Memory B cell (primary cell): ENCODE measurements around the gene PTPRM.

Experiments
- ATAC-seq: fragments of 150-1000 bp; cut with Tn5 transposase; 2 replicates; pipeline ENCODE4 v1.10.0; 2021; ENCODE audit warnings: low read depth, mild to moderate bottlenecking, moderate library complexity
- DNase-seq, 2 donors: peaks; one replicate each; pipeline ENCODE4 v3.0.0; 2022; ENCODE audit warnings: low spot score in 2 of 2
- H3K27ac Mint-ChIP-seq: one replicate; pipeline ENCODE4 v1.8.0; 2022; ENCODE audit warnings: mild to moderate bottlenecking, moderate library complexity, mixed read lengths
- H3K27me3 Mint-ChIP-seq: one replicate; pipeline ENCODE4 v1.8.0; 2022; ENCODE audit warnings: mixed read lengths
- H3K36me3 Mint-ChIP-seq: one replicate; pipeline ENCODE4 v1.8.0; 2022; ENCODE audit warnings: mild to moderate bottlenecking, mixed read lengths
- H3K4me1 Mint-ChIP-seq: one replicate; pipeline ENCODE4 v1.8.0; 2022; ENCODE audit warnings: mixed read lengths
- H3K4me3 Mint-ChIP-seq: one replicate; pipeline ENCODE4 v1.8.0; 2022; ENCODE audit warnings: mild to moderate bottlenecking, moderate library complexity, mixed read lengths
- H3K9me3 Mint-ChIP-seq: one replicate; pipeline ENCODE4 v1.8.0; 2022; ENCODE audit warnings: mixed read lengths

PTPRM gene

GRCh38 chr18:7974200-7974874 lies 407.2 kb downstream of the PTPRM start:
- Mint-ChIP-seq H3K9me3 (no peaks in the 10 kb centered on the region), H3K27me3 (no peaks in the 10 kb centered on the region), H3K27ac (no peak overlapping the region), H3K4me3 (no peak overlapping the region), H3K36me3 (no peaks in the 10 kb centered on the region), H3K4me1 (no peaks in the 10 kb centered on the region)
- ATAC-seq, result no peak
- DNase-seq, result no peak

DNA sequence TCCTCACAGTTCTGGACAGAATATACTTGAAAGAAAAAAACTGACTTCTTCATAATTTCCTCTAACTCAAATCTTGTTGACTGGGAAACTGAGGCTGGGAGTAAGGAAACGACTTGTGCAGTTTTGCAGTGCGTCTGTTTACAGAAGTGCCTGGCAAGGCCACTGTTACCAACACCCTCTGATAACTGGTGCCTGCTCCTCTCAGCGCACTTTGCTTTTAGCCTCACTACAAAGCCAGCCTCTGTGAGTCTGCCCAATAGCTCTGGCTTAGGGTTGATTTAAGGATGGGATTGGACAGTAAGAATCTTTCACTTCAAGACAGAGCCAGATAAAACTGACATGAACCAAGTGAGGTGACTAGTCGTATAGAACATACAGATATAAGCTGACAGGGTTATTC lies 410.8 kb downstream of the PTPRM start:
- Mint-ChIP-seq H3K27ac (no peak overlapping the region), H3K9me3 (peaks cover 3% of the 10 kb centered on the region), H3K4me3 (no peak overlapping the region), H3K27me3 (no peaks in the 10 kb centered on the region), H3K4me1 (no peaks in the 10 kb centered on the region), H3K36me3 (no peaks in the 10 kb centered on the region)
- DNase-seq (no peak), ATAC-seq (no peak)

DNA sequence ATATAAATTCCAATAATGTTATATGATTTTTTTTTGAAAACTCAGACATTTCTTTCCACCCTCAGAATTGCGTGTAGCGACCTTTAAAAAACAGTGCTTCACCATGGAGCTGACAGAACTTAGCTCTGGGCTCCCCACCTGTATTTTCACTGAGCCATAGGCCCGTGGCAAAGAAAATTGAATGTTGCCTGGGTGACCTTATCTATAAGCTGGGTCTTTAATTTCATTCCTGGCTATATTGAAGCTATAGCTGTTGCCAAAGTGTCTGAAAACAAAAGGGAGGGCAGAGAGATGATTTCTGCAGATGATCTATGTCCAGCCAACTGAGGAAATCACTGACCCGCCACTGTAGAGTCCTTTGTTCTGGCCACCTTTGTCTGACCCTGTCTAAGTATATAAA lies 411.7 kb downstream of the PTPRM start:
- Mint-ChIP-seq H3K36me3 (no peaks in the 10 kb centered on the region), H3K4me3 (no peak overlapping the region), H3K27ac (no peak overlapping the region), H3K4me1 (no peaks in the 10 kb centered on the region), H3K27me3 (no peaks in the 10 kb centered on the region), H3K9me3 (peaks cover 3% of the 10 kb centered on the region)
- no peak for DNase-seq
- no peak for ATAC-seq

DNA sequence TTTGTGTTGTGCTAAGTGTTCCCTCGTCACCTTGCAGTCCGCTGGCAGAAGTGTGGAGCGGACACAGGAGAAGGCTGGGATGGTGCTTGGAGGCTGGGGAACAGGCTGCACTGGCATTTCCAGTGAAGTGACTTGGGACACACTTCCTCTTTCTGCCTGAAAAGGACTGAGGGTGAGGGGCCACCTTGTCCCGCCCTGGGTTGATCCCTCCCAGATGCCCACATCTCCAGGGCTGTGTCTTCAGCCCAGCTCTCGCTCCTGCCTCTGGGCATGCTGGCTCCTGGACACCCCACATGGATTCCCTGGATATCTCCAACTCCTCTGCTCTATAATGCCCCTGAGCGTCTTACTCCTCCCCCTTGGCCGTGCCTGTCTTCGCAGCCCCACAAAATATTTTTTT lies 412.6 kb downstream of the PTPRM start:
- H3K4me3 Mint-ChIP-seq, result no peak overlapping the region

DNA sequence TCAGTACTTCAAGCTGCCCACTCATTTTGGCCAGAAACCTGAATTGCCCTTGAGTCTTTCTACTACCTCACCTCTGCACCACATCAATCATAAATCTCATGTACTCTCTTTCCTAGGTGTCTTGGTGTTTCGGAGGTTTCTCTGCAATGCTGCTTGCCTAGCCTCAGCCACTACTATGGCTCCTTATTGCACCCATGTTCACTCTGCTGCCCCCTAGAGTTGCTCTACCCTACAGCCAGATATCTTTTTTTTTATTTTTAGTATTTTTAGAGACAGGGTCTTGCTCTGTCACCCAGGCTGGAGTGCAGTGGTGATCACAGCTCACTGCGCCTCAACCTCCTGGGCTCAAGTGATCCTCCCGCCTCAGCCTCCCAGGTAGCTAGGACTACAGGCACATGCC lies 413.0 kb downstream of the PTPRM start:
- Mint-ChIP-seq H3K27ac (no peak overlapping the region), H3K4me3 (no peak overlapping the region), H3K36me3 (no peaks in the 10 kb centered on the region), H3K4me1 (no peaks in the 10 kb centered on the region), H3K27me3 (no peaks in the 10 kb centered on the region), H3K9me3 (peaks cover 3% of the 10 kb centered on the region)
- ATAC-seq (no peak), DNase-seq (no peak)

More for the DNA sequence above, 412.6 kb downstream of the PTPRM start:
- DNase-seq (no peak), ATAC-seq (no peak)
- Mint-ChIP-seq H3K27me3 (no peaks in the 10 kb centered on the region), H3K36me3 (no peaks in the 10 kb centered on the region), H3K27ac (no peak overlapping the region), H3K4me1 (no peaks in the 10 kb centered on the region), H3K9me3 (peaks cover 3% of the 10 kb centered on the region)

DNA sequence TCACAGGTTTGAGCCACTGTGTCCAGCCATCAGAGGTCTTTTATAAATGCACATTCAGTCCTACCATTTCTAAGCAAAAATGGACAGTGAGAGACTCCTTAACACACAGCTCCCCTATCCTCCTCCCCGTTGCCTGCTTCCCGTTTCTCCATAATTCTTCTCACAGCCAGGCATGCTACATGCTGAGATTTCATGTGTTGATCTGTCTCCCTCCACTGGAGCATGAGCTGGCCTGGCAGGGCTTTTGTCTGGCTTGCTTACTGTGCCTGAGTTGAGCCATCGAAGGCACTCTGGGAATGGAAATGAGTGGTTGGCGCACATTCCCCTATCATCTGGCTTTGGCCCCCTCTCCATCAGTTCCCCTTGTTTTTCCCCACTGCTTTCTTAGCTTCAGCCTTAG lies 413.5 kb downstream of the PTPRM start:
- H3K27me3 Mint-ChIP-seq, result no peaks in the 10 kb centered on the region
- H3K36me3 Mint-ChIP-seq, result no peaks in the 10 kb centered on the region
- H3K9me3 Mint-ChIP-seq, result peaks cover 3% of the 10 kb centered on the region
- no peak overlapping the region for H3K27ac Mint-ChIP-seq
- DNase-seq, result no peak
- no peak for ATAC-seq
- H3K4me1 Mint-ChIP-seq, result no peaks in the 10 kb centered on the region
- H3K4me3 Mint-ChIP-seq, result no peak overlapping the region

GRCh38 chr18:7982216-7982615 lies 415.1 kb downstream of the PTPRM start:
- Mint-ChIP-seq H3K4me3 (no peak overlapping the region), H3K36me3 (no peaks in the 10 kb centered on the region), H3K9me3 (peaks cover 5% of the 10 kb centered on the region), H3K27me3 (no peaks in the 10 kb centered on the region), H3K4me1 (no peaks in the 10 kb centered on the region), H3K27ac (no peak overlapping the region)
- DNase-seq (no peak), ATAC-seq (no peak)

DNA sequence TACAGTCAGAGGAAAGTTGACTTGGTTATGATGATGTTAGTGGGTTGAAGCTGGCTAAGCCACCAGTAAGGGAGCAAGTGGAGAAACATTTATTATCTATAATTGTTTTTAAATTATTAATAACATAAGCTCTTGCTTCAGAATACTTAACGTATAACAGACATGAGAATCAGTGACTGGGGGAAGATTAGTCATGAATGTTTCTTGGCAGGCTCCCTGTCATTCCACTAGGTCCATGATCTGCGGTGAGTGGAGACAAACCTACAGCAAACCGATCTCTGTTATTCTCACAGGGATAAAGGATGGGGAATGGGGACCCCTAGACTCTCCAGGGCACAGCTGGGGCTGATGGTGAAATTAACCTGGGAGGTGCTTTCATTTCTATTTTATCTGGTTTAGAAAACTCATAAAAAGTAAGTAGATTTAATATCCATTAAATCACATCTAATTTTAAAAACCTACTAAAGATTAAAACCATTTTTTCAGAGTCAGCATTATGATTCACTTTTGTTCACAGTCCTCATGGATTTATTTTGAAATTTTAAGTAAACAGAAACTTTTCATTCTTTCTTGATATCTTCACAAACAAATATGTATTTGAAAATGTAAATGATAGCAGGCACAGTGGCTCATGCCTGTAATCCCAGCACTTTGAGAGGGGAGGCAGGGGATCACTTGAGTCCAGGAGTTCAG lies 420.3 kb downstream of the PTPRM start:
- DNase-seq, result no peak
- Mint-ChIP-seq H3K27ac (no peak overlapping the region), H3K4me3 (no peak overlapping the region), H3K4me1 (no peaks in the 10 kb centered on the region), H3K9me3 (peaks cover 6% of the 10 kb centered on the region), H3K27me3 (peaks cover 1% of the 10 kb centered on the region), H3K36me3 (no peaks in the 10 kb centered on the region)
- no peak for ATAC-seq

DNA sequence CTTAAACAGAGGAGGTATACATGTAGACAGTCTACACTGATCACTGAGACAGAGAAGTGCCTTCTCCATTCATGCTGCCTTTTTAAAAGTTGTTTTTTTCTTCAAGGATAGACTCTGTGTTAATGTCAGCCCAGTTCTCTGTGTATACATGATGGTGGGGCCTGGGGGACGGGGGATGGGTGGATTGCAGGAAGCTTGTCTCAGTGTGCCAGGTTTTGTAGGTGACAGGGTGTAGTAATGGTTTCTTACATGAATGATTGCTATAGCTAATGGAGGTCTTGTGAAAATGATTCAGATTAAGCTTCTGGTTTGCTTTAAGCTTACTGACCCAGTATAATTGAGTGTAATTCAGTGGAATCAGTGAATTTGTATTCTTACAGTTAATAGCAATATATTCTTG lies 423.6 kb downstream of the PTPRM start:
- DNase-seq (no peak), ATAC-seq (no peak)
- Mint-ChIP-seq H3K27ac (no peak overlapping the region), H3K4me3 (no peak overlapping the region), H3K4me1 (no peaks in the 10 kb centered on the region), H3K27me3 (peaks cover 1% of the 10 kb centered on the region), H3K9me3 (peaks cover 11% of the 10 kb centered on the region), H3K36me3 (no peaks in the 10 kb centered on the region)

- H3K4me3 Mint-ChIP-seq, result no peak overlapping the region
- DNase-seq (no peak), ATAC-seq (no peak)
- no peaks in the 10 kb centered on the region for H3K9me3 Mint-ChIP-seq
- H3K4me1 Mint-ChIP-seq, result no peaks in the 10 kb centered on the region
- H3K27ac Mint-ChIP-seq, result no peak overlapping the region
- no peaks in the 10 kb centered on the region for H3K27me3 Mint-ChIP-seq
- H3K36me3 Mint-ChIP-seq, result no peaks in the 10 kb centered on the region
Observed at GRCh38 chr18:8001711-8002301, 434.7 kb downstream of the PTPRM start.

DNA sequence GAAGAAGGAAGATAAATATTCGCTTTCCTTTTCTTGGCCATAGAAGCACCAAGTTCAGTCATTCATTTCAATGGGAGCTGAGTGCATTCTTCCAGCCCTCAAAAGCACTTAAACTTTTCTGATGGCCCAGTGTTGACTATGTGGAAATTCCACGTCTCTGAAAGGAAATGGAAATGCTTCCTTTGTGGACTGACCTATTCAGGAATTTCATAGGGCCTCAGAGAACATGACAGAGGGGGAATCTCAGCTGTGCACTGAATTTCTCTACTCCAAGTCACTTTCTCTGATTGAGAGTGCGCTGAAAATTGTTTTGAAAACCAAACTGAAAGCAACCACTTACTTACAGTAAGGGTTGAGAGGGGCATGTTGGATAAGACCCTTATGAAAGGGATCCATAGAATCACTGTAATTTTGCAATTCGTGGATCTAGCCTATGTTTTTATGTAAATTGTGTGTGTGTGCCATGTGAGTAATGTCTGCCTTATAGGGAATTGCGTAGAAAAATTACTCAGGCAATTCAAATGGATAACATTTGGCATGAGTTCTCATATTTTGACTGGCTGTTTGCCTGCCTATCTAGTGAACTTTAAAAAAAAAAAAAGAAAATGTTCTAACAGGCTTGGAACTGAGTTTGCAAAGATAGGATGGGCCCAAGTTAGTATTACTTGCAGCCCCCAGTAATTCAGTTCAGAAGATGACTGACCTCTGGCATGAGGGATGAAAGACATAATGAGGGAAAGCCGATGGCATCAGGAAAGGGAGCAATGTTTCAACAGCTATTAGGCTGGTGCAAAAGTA lies 437.0 kb downstream of the PTPRM start:
- no peaks in the 10 kb centered on the region for H3K9me3 Mint-ChIP-seq
- ATAC-seq (no peak), DNase-seq (no peak)
- no peaks in the 10 kb centered on the region for H3K36me3 Mint-ChIP-seq
- no peaks in the 10 kb centered on the region for H3K4me1 Mint-ChIP-seq
- no peak overlapping the region for H3K4me3 Mint-ChIP-seq
- no peaks in the 10 kb centered on the region for H3K27me3 Mint-ChIP-seq
- H3K27ac Mint-ChIP-seq, result no peak overlapping the region

DNA sequence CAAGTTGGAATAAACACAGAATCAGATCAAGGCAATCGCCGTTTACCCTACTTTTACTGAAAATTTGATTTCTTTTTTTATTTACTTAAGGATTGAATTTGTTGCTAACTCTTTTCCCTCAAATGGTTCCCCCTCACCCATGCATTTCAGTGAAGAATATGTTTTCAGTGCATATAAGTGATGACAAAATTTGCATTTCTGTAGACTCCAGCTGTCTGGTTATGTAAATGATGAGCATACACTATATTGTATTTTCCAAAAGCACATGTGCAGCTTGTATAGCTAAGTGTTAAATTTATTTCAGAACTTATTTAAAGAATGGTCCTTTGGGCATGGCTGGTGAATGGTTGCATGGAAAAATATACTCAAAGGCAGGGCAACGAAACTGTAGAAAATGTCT lies 437.7 kb downstream of the PTPRM start:
- no peaks in the 10 kb centered on the region for H3K4me1 Mint-ChIP-seq
- no peak overlapping the region for H3K4me3 Mint-ChIP-seq
- no peaks in the 10 kb centered on the region for H3K36me3 Mint-ChIP-seq
- no peak for DNase-seq
- no peak overlapping the region for H3K27ac Mint-ChIP-seq
- ATAC-seq, result no peak
- H3K27me3 Mint-ChIP-seq, result no peaks in the 10 kb centered on the region
- H3K9me3 Mint-ChIP-seq, result no peaks in the 10 kb centered on the region

DNA sequence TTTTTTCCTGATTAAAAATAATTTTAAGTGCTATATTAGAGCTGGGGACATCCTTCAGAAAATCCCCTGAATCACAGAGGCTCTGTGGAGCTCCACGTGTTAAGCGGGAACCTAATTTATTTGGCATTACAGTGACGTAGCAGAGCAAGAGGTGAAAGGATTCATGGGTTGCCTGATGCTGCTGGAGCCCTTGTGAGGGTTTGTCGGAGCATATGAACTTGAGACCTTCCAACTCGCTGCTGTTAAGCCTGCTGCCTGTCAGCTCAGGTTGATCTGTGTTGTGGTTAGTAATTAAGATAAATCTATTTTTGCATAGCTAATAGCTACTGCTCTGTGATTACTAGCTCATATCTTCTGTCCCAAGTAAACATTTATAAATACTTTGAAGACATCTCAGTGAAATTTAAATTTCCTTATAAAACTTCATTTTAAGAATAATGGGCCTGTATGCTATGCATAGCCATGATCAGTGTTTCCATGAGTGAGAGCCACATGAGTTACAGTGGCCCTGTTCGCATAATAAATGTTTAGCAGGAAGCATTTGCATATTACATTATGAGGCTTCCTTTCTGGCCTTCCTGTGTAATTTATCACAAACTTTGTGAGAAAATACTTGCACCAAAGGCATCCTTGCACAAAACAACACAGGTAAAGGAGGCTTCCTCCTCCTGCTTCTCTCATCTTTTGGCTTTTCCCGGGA lies 438.9 kb downstream of the PTPRM start:
- Mint-ChIP-seq H3K4me3 (no peak overlapping the region), H3K9me3 (peaks cover 1% of the 10 kb centered on the region), H3K4me1 (no peaks in the 10 kb centered on the region), H3K27ac (no peak overlapping the region), H3K27me3 (no peaks in the 10 kb centered on the region), H3K36me3 (no peaks in the 10 kb centered on the region)
- no peak for ATAC-seq
- DNase-seq, result no peak

DNA sequence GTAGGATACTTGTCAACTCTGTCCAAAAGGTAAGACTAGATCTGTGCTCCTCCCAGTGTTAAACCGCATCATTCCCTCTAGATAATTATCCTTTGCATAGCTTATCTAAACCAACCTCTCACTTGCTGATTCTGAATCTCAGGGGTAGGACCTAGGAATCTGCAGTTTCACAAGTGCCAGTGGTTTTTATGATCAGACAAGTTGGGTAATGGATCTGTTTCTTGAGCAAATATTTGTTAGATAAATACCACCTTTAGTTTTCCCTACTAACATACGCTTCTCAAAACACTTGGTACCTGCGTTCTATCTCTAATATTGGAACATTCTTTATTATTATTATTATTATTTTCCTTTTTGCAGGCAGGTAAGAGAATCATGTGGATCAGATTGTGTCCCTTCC lies 439.9 kb downstream of the PTPRM start:
- ATAC-seq (no peak), DNase-seq (no peak)
- no peaks in the 10 kb centered on the region for H3K4me1 Mint-ChIP-seq
- H3K36me3 Mint-ChIP-seq, result no peaks in the 10 kb centered on the region
- H3K27me3 Mint-ChIP-seq, result no peaks in the 10 kb centered on the region
- no peak overlapping the region for H3K4me3 Mint-ChIP-seq
- peaks cover 1% of the 10 kb centered on the region for H3K9me3 Mint-ChIP-seq
- no peak overlapping the region for H3K27ac Mint-ChIP-seq
